Medulla oblongata (tissue), 1 donor: ENCODE measurements around the gene UNCX.

Source experiments
- DNase-seq: peaks from one replicate; pipeline ENCODE4 v3.0.0-alpha.2; 2015; ENCODE audit errors: extremely low spot score

The UNCX gene

DNA sequence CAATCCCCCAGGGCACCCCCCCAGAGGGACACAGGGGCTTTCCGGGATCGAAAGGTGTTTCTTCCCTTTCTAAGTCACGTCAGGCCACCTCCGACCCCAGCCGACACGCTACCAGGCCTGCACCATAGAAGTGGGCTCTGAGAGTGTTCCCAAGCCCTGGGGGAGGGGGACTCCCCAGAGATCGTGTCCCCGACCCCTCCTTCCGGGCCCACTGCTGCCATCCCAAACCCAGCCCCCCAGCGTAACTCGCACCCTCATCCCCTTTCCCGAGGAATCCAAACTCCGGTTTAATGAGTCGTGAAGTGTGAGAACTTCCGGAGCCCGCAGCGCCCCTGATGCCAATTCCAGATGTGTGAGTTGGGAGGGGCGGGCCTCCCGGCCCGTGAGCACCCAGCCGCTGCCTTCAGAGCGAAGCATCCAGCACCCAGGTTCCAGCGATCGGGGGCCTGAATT, 11.3 kb downstream of the UNCX start:
- no peak for DNase-seq

DNA sequence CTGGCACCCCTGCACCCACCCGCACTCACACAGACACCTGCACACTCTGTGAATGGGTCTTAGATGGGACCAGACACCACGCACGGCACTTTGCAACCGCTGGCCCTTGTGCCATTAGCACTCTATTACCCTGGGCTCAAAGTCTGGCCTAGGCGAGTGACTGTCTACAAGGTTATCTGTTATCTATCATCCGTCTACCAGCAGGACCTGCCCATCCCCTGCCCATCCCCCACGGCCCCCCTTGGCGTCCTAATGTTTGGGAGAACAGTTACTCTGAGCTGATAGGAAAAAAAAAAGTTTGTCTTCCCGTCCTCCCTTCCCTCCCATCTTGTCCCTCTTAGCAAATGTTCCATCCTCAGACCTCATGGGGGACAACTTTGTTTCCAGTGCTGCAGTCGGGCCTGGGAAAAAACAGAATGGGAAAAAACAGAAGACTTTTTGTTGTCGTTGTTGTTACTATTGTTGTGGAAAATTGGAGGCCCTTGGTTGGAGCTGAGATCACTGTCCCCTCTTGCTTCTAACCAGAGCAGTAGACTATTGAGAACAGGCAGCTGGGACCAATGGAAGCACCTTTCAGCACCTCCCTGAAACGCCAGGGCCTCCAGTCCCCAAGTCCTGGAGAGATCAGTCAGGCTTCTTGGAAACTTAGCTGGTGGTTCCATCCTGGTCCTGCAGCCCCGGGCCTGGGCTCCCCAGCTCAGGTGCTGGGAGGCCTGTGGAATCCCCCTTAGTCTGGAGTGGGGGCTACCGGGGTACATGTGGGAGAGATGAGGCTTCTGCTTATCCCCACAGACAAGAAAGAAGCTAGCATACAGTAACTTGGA, 12.2 kb downstream of the UNCX start:
- DNase-seq = no peak

DNA sequence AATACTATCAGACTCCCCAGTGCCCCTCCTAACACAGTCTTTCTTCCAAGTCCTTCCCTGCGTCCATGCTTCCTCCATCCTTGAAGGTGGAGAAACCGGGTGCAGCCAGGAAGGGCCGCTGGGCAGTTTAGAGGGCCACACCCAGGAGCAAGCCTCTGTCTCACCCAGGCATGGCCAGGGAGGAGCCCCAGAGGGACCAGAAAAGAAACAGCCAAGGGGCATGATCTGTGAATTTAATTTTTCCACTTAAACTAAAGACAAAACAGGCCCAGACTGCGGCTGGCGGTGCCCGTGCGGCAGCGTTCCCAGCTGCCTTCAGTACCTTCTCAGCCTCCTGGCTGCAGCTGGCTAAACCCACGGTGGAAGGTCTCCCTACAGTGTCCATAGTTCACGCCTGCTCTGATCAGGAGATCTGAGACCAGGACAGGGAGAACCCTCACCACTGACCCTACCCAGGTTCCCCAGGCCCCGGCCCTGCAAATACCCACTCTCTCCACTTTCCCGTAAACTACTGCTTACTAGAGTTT, 12.9 kb downstream of the UNCX start:
- no peak for DNase-seq

DNA sequence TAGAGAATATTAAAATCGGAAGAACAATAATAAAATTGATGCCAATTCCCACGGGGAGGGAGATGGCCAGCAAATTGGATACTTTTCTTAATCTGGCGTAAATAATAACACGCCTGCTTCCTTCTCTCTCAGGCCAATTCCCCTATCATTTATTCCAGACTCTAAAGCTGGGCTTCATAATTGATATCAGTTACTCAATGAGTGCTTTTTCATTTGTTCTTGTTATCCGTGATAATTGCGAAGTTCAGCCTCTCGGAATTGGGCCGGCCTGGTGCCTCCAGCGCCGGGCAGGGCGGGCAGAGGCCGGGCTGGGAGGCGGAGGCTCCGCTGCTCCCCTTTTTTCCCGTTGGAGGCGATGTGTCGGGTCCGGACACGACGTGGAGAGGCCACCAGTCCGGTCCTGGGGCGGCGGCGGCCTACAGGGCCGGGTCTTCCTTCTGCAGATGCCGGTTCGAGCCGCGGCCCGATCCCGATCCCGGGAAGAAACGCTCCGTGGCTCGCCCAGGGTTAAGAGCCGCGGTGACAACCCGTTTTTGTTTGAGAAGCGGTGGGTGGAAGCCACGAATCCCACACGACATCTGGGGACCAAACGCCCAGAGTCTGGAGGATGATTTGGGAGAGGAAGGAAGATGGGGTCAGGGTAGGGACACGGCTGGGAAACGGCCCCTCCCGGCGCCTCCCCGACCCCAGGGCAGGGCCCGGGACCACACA, 13.6 kb downstream of the UNCX start:
- no peak for DNase-seq

DNA sequence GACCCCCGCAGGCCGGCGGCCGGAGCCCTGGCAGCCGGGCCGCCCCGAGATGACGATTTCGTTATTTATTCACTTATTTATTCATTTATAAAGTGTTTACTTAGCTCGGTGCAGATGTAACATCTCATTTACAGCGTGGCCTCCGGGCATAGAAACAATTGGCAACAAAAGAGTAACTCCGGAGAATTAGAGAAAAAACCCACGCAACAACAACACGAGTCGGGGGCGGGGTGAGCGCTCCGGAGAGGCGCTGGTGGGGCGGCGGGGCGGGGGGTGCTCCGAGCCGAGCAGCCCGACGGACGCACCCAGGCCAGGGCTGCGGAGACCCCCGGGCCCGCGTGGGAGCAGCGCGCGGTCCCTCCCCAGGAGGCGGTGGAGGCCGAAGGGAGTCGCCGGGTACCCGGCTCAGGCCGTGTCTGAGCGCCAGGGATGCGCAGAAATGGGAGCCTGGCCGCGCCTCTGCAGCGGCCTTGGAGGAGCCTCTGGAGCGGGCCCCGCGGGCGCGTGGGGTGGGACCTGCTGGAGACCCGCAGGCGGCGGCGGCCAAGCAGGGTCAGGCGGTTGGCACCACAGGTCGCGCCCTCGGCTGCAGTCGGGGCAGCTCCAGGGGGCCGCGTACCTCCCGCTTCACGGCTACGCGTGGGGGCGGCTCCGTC, 14.3 kb downstream of the UNCX start:
- DNase-seq = no peak

GRCh38 chr7:1247527-1248041, 14.9 kb downstream of the UNCX start:
- DNase-seq = no peak

GRCh38 chr7:1248143-1248915, 15.7 kb downstream of the UNCX start:
- DNase-seq = no peak

DNA sequence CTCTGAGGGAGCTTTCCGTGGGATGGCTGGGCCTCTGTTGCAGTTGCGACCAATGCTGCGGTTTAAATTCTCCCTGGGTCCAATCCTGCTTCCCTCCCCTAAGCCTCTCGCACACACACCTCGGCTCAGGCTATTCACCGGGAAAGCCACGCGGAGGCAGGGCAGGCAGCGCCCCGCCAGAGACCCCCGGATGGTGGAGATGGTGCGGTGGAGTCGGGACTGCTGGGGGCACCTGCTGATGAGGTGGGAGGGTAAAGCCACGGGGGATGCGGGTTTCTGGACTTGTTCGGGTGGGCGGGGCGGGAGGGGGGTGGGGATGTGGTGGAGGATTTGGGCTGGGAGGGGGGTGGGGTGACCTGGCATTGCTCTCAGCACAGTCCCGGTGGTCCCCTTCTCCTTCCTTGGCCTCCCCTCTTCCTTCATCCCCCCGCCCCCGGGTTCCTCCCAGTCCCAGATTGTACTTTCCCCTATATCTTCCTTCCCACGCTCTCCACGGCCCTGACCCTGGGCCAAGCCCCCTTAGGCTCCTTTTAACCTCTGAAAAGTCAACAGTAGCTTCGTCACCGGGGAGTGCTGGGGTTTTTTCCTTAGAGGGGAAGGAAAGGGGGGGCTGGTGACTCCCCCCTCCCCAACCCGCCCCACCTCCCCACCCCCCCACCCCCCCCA, 16.4 kb downstream of the UNCX start:
- no peak for DNase-seq

- no peak for DNase-seq
These were observed 17.1 kb downstream of the UNCX start for GRCh38 chr7:1249731-1250130.

DNA sequence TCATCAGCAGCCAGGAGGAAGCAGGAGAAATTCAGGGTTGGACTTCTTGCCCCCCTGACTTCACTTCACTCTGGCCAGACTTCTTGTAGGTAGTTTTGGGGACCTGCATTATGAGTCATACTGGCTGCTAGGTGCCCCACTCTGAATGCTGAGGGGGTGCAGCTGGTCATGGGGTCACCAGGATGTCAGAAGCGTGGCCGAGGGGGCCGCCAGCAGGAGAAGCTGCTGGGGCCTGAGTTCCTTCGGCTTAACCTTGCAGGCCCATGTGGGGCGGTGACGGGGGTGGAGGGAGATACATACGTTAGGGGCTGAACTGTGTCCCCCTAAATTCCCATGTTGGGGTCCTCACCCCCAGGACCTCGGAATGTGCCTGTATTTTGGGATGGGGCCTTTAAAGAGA, 18.2 kb downstream of the UNCX start:
- no peak for DNase-seq

GRCh38 chr7:1251796-1252539, 19.3 kb downstream of the UNCX start:
- no peak for DNase-seq

- DNase-seq = no peak
These were observed 19.9 kb downstream of the UNCX start for GRCh38 chr7:1252540-1253090.

- DNase-seq = no peak
These were observed 21.1 kb downstream of the UNCX start for GRCh38 chr7:1253681-1254181.

GRCh38 chr7:1254281-1255079, 21.8 kb downstream of the UNCX start:
- no peak for DNase-seq

DNA sequence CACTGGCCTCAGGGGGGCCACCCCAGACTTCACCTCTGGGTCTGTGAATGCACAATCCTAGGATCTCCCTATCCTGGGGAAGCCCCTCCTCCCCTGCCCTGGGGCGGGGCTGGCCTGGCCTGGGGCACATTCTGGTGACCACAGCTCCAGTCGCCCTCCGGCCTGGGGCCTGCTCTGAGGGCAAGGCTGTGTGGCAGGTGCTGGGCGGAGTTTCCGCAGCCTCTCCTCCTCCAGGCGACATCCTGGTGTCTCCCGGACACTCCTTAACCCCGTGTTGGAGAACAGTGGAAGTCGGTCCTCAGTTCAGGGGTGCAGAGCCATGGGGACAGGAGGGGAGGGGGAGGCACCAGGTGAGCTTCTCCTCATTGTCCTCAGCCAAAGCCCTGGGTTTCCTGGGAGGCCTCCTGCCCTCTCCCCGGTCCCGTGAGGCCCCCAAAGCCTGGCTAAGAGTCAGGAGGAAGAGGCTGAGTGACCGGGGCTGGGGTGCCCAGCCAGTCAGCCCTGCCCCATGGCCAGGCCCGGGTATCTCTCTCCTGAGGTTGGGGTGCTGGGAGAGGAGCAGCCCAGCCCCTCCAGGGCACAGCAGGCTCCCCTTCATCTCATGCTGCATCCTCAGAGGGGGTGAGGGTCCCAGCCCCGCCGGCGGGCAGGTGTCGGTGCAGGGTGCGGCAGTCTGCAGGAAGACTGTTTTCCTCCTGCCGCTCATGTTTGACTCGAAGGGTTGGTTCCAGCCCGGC, 22.6 kb downstream of the UNCX start:
- no peak for DNase-seq

GRCh38 chr7:1255817-1256340, 23.2 kb downstream of the UNCX start:
- DNase-seq = no peak

GRCh38 chr7:1256621-1257020, 23.9 kb downstream of the UNCX start:
- DNase-seq = no peak

- DNase-seq = no peak
These were observed 24.5 kb downstream of the UNCX start for GRCh38 chr7:1257221-1257620.
